HepG2 (cell line): Measurements from ENCODE around the gene KCNQ5. TPM values are rescaled to one million over a fixed set of nuclear protein-coding genes. Genes with fewer than 3 reads are reported as not detected.

ENCODE experiments used
- ATAC-seq: fragments of 200-7000 bp; cut with Tn5 transposase; 3 replicates; pipeline ENCODE4 v1.9.1; 2020; ENCODE audit warnings: mild to moderate bottlenecking, moderate library complexity
- BruUV-seq: library from RNA; stranded (reverse); fragments of 400-500 nt; replicated peaks from 2 replicates; lab custom pipeline; 2021; lab: Mats Ljungman, UMichigan
- CTCF ChIA-PET: fragments of 300-600 bp; formaldehyde crosslinking; extraction: SDS; loops from one replicate; lab custom pipeline; 2021; ENCODE audit warnings: low total read pairs, inconsistent platforms, low intra/inter-chr PET ratio; lab: Yijun Ruan, JAX
- POLR2A ChIA-PET: fragments of 350-600 bp; sonication (Branson Sonifier 250); formaldehyde crosslinking; loops from one replicate; lab custom pipeline; 2020; ENCODE audit warnings: antibody characterized with exemption, inconsistent platforms; lab: Yijun Ruan, JAX
- DNase-seq: peaks from one replicate; pipeline ENCODE4 v3.0.0-alpha.2; 2015; ENCODE audit warnings: low spot score
- FAIRE-seq: peaks from 3 replicates; lab custom pipeline; 2011; peaks lifted over from hg19 to GRCh38; lab: Jason Lieb, UNC
- H2AFZ ChIP-seq: one replicate; pipeline ENCODE4 v1.6.1; 2011; ENCODE audit warnings: low read length, inconsistent platforms
- H3K27ac ChIP-seq: fragments of 300-600 bp; 3 replicates; pipeline ENCODE4 v1.8.0; 2011; ENCODE audit warnings: mixed run types, mild to moderate bottlenecking, mixed read lengths, low read length, inconsistent platforms; ENCODE audit not compliant: insufficient read depth; ENCODE audit errors: extremely low read length
- H3K27me3 ChIP-seq, 2 experiments: fragments of 200-600 bp in 1 of 2; 2 replicates in 1 of 2; 3 replicates in 1 of 2; pipeline versions ENCODE4 v1.6.0 to v1.8.0; 2011; ENCODE audit warnings: low read length in 2 of 2, mild to moderate bottlenecking in 2 of 2, moderate library complexity in 2 of 2, inconsistent platforms in 1 of 2; ENCODE audit not compliant: insufficient read depth in 2 of 2, control insufficient read depth in 1 of 2
- H3K36me3 ChIP-seq, 2 experiments: fragments of 200-600 bp in 1 of 2; replicated peaks in 1 of 2; 2 replicates in 1 of 2; 3 replicates in 1 of 2; pipeline versions ENCODE4 v1.5.1 to v1.8.0; 2011; ENCODE audit warnings: low read length in 2 of 2, inconsistent platforms in 1 of 2; ENCODE audit not compliant: insufficient read depth in 2 of 2, control insufficient read depth in 1 of 2
- H3K4me1 ChIP-seq: 2 replicates; pipeline ENCODE4 v1.5.1; 2012; ENCODE audit warnings: low read length, inconsistent platforms; ENCODE audit not compliant: insufficient read depth
- H3K4me2 ChIP-seq: 2 replicates; pipeline ENCODE4 v1.6.0; 2011; ENCODE audit warnings: low read depth, low read length, inconsistent platforms
- H3K4me3 ChIP-seq, 3 experiments: fragments of 200-600 bp in 1 of 3; sonication (generic), shearing (Covaris generic) in 1 of 3; replicated peaks in 1 of 3; 2 replicates each; pipeline ENCODE4 v1.5.1; 2011 to 2016; ENCODE audit warnings: low read length in 3 of 3, inconsistent platforms in 2 of 3, low read depth in 2 of 3, mild to moderate bottlenecking in 2 of 3, control low read depth in 1 of 3, mixed read lengths in 1 of 3; ENCODE audit not compliant: insufficient read depth in 1 of 3
- H3K79me2 ChIP-seq: one replicate; pipeline ENCODE4 v1.6.1; 2011; ENCODE audit warnings: low read length, inconsistent platforms; ENCODE audit not compliant: insufficient read depth
- H3K9ac ChIP-seq: 2 replicates; pipeline ENCODE4 v1.6.0; 2011; ENCODE audit warnings: mild to moderate bottlenecking, low read depth, low read length, inconsistent platforms; ENCODE audit not compliant: insufficient read depth
- H3K9me3 ChIP-seq: 2 replicates; pipeline ENCODE4 v1.5.1; 2012; ENCODE audit warnings: mild to moderate bottlenecking, low read length
- H4K20me1 ChIP-seq: 2 replicates; pipeline ENCODE4 v1.6.0; 2011; ENCODE audit warnings: inconsistent platforms, mild to moderate bottlenecking, low read length, moderate library complexity; ENCODE audit not compliant: insufficient read depth
- DPF2 ChIP-seq: sonication (generic); formaldehyde crosslinking; IDR thresholded peaks from 2 replicates; pipeline ENCODE4 v1.4.0; 2020; ENCODE audit warnings: mild to moderate bottlenecking, low read depth, missing genetic modification reagents, borderline replicate concordance
- MXD4 ChIP-seq: IDR thresholded peaks from 2 replicates; pipeline ENCODE4 v1.6.1; 2016; ENCODE audit warnings: mild to moderate bottlenecking, missing biosample characterization, missing genetic modification reagents
- NR2C2 ChIP-seq: sonication (generic); formaldehyde crosslinking; IDR thresholded peaks from 2 replicates; pipeline ENCODE4 v1.4.0; 2020; ENCODE audit warnings: missing genetic modification reagents, mild to moderate bottlenecking, moderate library complexity, borderline replicate concordance
- NR3C1 ChIP-seq: sonication (generic); formaldehyde crosslinking; IDR thresholded peaks from 2 replicates; pipeline ENCODE4 v1.4.0; 2020; ENCODE audit warnings: missing genetic modification reagents
- POLR2A ChIP-seq, 2 experiments: IDR thresholded peaks; 2 replicates each; pipeline ENCODE4 v1.6.1; 2011; ENCODE audit warnings: low read depth in 2 of 2, low read length in 2 of 2, mild to moderate bottlenecking in 1 of 2, moderate library complexity in 1 of 2; ENCODE audit not compliant: insufficient read depth in 1 of 2
- PRMT3 ChIP-seq: sonication (generic); formaldehyde crosslinking; IDR thresholded peaks from 2 replicates; pipeline ENCODE4 v1.8.1; 2022; ENCODE audit warnings: low read depth, mild to moderate bottlenecking, moderate library complexity, missing genetic modification reagents, borderline replicate concordance
- THAP11 ChIP-seq: IDR thresholded peaks from 2 replicates; pipeline ENCODE4 v1.6.1; 2016; ENCODE audit warnings: missing biosample characterization, missing genetic modification reagents
- ZFP36L1 ChIP-seq: sonication (generic); formaldehyde crosslinking; IDR thresholded peaks from 2 replicates; pipeline ENCODE4 v1.8.0; 2022; ENCODE audit warnings: mild to moderate bottlenecking, missing genetic modification reagents, moderate library complexity
- ZNF331 ChIP-seq: sonication (generic); formaldehyde crosslinking; IDR thresholded peaks from 2 replicates; pipeline ENCODE4 v1.4.0; 2020; ENCODE audit warnings: missing genetic modification reagents
- ZNF570 ChIP-seq: sonication (generic); formaldehyde crosslinking; IDR thresholded peaks from 2 replicates; pipeline ENCODE4 v1.4.0; 2020; ENCODE audit warnings: mild to moderate bottlenecking, missing genetic modification reagents, borderline replicate concordance
- in situ Hi-C: cut with HindIII; loops from 2 replicates; pipeline ENCODE4 v1.10.0; 2017; ENCODE audit warnings: low pct_unique_long_range_greater_than_20kb; ENCODE audit not compliant: extremely low pct_ligation_motif_present
- intact Hi-C: fragments of 100-400 bp; cut with micrococcal nuclease; formaldehyde crosslinking; loops from one replicate; pipeline ENCODE4 v1.10.0; 2022; ENCODE audit not compliant: unreplicated experiment
- polyA plus RNA-seq, 8 experiments: library from polyadenylated mRNA; depleted of rRNA in 3 of 8; stranded (reverse) in 7 of 8; unstranded in 1 of 8; fragments of >200 nt; fragmentation: Illumina TruSeq in 4 of 8; extraction: Trizol in 4 of 8; gene quantifications; 2 replicates each; pipeline versions ENCODE4 v1.2.1 to v1.2.3, GENCODE V29; 2011 to 2016; ENCODE audit warnings: low read depth in 4 of 8, missing spikeins in 1 of 8, mixed read lengths in 1 of 8; ENCODE audit not compliant: insufficient read depth in 1 of 8
- total RNA-seq, 5 experiments: library from RNA; depleted of rRNA; stranded (reverse); fragments of >200 nt; fragmentation: Illumina TruSeq; extraction: Trizol; gene quantifications; 2 replicates each; pipeline ENCODE4 v1.2.3, GENCODE V29; 2016; ENCODE audit warnings: low read depth in 1 of 5
- TF ChIP-seq, protein P1 (sequence below): sonication (generic); formaldehyde crosslinking; IDR thresholded peaks from 2 replicates; pipeline ENCODE4 v1.4.0; 2020; ENCODE audit warnings: missing genetic modification reagents, mild to moderate bottlenecking, borderline replicate concordance
- TF ChIP-seq, protein P2 (sequence below): sonication (generic); formaldehyde crosslinking; IDR thresholded peaks from 2 replicates; pipeline ENCODE4 v1.8.1; 2023; ENCODE audit warnings: mild to moderate bottlenecking, inconsistent platforms, moderate library complexity, missing genetic modification reagents, borderline replicate concordance
- TF ChIP-seq, protein P3 (sequence below): sonication (generic); formaldehyde crosslinking; IDR thresholded peaks from 2 replicates; pipeline ENCODE4 v1.4.0; 2020; ENCODE audit warnings: missing genetic modification reagents
- TF ChIP-seq, protein P4 (sequence below): sonication (generic); formaldehyde crosslinking; IDR thresholded peaks from 2 replicates; pipeline ENCODE4 v1.4.0; 2020; ENCODE audit warnings: missing genetic modification reagents, borderline replicate concordance

The KCNQ5 gene
- total and polyA plus RNA-seq, 2 of the 13 experiments (the other 11 are each of a cell fraction or from before 2014, with no cell fraction given) = 0.04 TPM; not detected in 1

DNA sequence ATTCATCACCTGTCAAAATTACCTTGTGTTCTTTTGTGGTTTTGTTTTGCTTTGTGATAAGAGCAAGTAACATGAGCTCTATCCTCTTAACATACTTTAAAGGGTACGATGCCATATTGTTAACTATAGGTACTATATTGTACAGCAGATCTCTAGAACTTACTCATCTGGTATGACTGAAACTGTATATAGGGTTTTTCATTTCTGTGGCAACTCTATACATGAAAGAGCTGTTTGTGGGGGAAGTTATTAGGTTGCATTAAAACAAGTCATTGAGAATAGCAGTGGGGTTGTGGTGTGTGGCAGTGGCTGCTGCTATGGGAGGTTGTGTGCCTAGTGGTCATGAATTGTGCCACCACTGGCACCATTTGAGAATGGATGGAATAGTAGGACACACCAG, 268.4 kb downstream of the KCNQ5 start (continued):
- TF ChIP-seq, protein P1, sequence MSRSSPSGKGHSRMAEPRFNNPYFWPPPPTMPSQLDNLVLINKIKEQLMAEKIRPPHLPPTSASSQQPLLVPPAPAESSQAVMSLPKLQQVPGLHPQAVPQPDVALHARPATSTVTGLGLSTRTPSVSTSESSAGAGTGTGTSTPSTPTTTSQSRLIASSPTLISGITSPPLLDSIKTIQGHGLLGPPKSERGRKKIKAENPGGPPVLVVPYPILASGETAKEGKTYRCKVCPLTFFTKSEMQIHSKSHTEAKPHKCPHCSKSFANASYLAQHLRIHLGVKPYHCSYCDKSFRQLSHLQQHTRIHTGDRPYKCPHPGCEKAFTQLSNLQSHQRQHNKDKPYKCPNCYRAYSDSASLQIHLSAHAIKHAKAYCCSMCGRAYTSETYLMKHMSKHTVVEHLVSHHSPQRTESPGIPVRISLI (CRISPR knock-in tag) = no peak
- TF ChIP-seq, protein P2, sequence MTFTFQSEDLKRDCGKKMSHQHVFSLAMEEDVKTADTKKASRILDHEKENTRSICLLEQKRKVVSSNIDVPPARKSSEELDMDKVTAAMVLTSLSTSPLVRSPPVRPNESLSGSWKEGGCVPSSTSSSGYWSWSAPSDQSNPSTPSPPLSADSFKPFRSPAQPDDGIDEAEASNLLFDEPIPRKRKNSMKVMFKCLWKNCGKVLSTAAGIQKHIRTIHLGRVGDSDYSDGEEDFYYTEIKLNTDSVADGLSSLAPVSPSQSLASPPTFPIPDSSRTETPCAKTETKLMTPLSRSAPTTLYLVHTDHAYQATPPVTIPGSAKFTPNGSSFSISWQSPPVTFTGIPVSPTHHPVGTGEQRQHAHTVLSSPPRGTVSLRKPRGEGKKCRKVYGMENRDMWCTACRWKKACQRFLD (CRISPR knock-in tag) = no peak
- no peak for TF ChIP-seq NR2C2 (CRISPR knock-in tag)
- no peak for TF ChIP-seq ZNF570
- TF ChIP-seq, protein P3, sequence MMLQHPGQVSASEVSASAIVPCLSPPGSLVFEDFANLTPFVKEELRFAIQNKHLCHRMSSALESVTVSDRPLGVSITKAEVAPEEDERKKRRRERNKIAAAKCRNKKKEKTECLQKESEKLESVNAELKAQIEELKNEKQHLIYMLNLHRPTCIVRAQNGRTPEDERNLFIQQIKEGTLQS (CRISPR knock-in tag) = no peak
- TF ChIP-seq, protein P4, sequence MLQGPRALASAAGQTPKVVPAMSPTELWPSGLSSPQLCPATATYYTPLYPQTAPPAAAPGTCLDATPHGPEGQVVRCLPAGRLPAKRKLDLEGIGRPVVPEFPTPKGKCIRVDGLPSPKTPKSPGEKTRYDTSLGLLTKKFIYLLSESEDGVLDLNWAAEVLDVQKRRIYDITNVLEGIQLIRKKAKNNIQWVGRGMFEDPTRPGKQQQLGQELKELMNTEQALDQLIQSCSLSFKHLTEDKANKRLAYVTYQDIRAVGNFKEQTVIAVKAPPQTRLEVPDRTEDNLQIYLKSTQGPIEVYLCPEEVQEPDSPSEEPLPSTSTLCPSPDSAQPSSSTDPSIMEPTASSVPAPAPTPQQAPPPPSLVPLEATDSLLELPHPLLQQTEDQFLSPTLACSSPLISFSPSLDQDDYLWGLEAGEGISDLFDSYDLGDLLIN (CRISPR knock-in tag) = no peak

DNA sequence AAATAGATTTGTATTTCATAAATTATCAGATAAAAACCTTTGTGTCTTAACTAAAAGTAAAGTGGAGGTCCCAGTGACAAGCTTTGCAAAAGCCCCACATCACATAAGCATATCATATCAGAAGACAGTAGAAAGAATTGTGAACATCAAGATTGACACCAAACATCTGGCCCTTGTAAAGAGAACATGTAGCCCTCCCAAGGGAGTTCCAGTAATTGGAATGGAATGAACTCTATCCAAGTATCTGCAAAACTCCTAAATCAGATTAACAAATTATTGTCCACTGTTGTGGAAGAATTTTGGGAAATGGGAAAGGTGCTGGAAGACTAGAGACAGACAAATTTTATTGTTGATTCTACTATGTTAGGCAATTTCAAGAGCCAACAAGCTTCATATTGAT, 268.8 kb downstream of the KCNQ5 start:
- ChIA-PET POLR2A (no interaction called here), CTCF (no interaction called here)
- Histone ChIP-seq H2AFZ (no peak overlapping the region), H3K9ac (no peak overlapping the region), H3K79me2 (no peaks in the 10 kb centered on the region), H3K36me3 (no peaks in the 10 kb centered on the region), H3K27ac (no peak overlapping the region), H3K4me1 (no peaks in the 10 kb centered on the region), H3K4me2 (no peak overlapping the region), H3K27me3 (no peaks in the 10 kb centered on the region), H3K9me3 (no peaks in the 10 kb centered on the region), H4K20me1 (no peaks in the 10 kb centered on the region), H3K4me3 (no peak overlapping the region)
- BruUV-seq = no TSS peak
- DNase-seq (no peak), FAIRE-seq (no peak), ATAC-seq (no peak)
- in situ Hi-C loops (no loop called here), intact Hi-C loops (no loop called here)
- no peak for TF ChIP-seq PRMT3 (CRISPR knock-in tag)
- no peak for TF ChIP-seq NR3C1 (CRISPR knock-in tag)
- TF ChIP-seq ZFP36L1 (CRISPR knock-in tag) = no peak
- TF ChIP-seq POLR2A (IDR thresholded peaks at IDR 0.05; ENCODE audit: insufficient read depth in 1 of 2, low read depth in 2 of 2, low read length in 2 of 2) = no peak
- TF ChIP-seq ZNF331 = no peak
- TF ChIP-seq MXD4 (CRISPR knock-in tag) = no peak
- no peak for TF ChIP-seq THAP11 (CRISPR knock-in tag)
- TF ChIP-seq DPF2 = no peak
